SH-SY5Y (cell line): ENCODE results near the gene TFDP1.

ENCODE experiments used
- GATA2 ChIP-seq: IDR thresholded peaks from 2 replicates; pipeline ENCODE4 v1.6.1; 2011; ENCODE audit warnings: mild to moderate bottlenecking, low read depth, low read length
- GATA3 ChIP-seq: IDR thresholded peaks from 2 replicates; pipeline ENCODE4 v1.6.1; 2011; ENCODE audit warnings: low read depth, mild to moderate bottlenecking, low read length, moderate library complexity

The TFDP1 gene

GRCh38 chr13:113646376-113646775, 61.8 kb downstream of the TFDP1 start:
- TF ChIP-seq GATA2 = no peak
- no peak for TF ChIP-seq GATA3

- no peak for TF ChIP-seq GATA3
- no peak for TF ChIP-seq GATA2
Observed at GRCh38 chr13:113646921-113647340, 62.4 kb downstream of the TFDP1 start.

GRCh38 chr13:113647351-113648215, 63.0 kb downstream of the TFDP1 start:
- TF ChIP-seq GATA2 (no peak), GATA3 (no peak)

GRCh38 chr13:113648216-113648610, 63.7 kb downstream of the TFDP1 start:
- no peak for TF ChIP-seq GATA2
- no peak for TF ChIP-seq GATA3

- TF ChIP-seq GATA3 (no peak), GATA2 (no peak)
Observed at GRCh38 chr13:113649212-113649611, 64.7 kb downstream of the TFDP1 start.

GRCh38 chr13:113650275-113650674, 65.7 kb downstream of the TFDP1 start:
- TF ChIP-seq GATA2 = no peak
- TF ChIP-seq GATA3 = no peak

GRCh38 chr13:113650731-113651148, 66.2 kb downstream of the TFDP1 start:
- TF ChIP-seq GATA2 (no peak), GATA3 (no peak)

- TF ChIP-seq GATA2 (no peak), GATA3 (no peak)
Observed at GRCh38 chr13:113651511-113652403, 67.2 kb downstream of the TFDP1 start.

- TF ChIP-seq GATA2 (no peak), GATA3 (no peak)
Observed at GRCh38 chr13:113652404-113653263, 68.1 kb downstream of the TFDP1 start.

GRCh38 chr13:113653264-113654174, 69.0 kb downstream of the TFDP1 start:
- TF ChIP-seq GATA2 (no peak), GATA3 (no peak)

- TF ChIP-seq GATA2 = no peak
- no peak for TF ChIP-seq GATA3
Observed at GRCh38 chr13:113654175-113654560, 69.6 kb downstream of the TFDP1 start.

- no peak for TF ChIP-seq GATA2
- TF ChIP-seq GATA3 = no peak
Observed at GRCh38 chr13:113654591-113655345, 70.2 kb downstream of the TFDP1 start.
